ENCODE results near the gene CLK3.

DNA sequence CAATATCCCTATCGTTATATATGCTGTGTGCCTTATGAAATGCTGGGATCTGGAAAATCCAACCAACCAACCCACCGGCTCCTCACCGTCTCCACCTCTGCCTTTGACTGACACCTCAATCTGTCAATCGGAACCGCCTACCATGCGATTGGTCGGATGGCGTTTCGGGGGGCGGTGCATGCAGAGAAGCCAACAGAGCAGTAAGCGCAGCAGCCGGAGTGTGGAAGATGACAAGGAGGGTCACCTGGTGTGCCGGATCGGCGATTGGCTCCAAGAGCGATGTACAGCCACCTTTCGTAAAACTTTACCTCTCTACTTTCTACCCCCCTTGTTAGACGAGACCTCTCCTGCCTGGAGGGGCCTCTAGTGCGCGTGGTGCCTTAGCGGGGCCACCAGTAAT is 6.3 kb downstream of the CLK3 start:
- TF ChIP-seq POLR2AphosphoS5 (IDR thresholded peaks at IDR 0.05; ENCODE audit: low read depth, low read length), result no peak
- TF ChIP-seq, protein P1, sequence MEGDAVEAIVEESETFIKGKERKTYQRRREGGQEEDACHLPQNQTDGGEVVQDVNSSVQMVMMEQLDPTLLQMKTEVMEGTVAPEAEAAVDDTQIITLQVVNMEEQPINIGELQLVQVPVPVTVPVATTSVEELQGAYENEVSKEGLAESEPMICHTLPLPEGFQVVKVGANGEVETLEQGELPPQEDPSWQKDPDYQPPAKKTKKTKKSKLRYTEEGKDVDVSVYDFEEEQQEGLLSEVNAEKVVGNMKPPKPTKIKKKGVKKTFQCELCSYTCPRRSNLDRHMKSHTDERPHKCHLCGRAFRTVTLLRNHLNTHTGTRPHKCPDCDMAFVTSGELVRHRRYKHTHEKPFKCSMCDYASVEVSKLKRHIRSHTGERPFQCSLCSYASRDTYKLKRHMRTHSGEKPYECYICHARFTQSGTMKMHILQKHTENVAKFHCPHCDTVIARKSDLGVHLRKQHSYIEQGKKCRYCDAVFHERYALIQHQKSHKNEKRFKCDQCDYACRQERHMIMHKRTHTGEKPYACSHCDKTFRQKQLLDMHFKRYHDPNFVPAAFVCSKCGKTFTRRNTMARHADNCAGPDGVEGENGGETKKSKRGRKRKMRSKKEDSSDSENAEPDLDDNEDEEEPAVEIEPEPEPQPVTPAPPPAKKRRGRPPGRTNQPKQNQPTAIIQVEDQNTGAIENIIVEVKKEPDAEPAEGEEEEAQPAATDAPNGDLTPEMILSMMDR (IDR thresholded peaks at IDR 0.05; ENCODE audit: control extremely low read depth in 1 of 3, insufficient read depth in 1 of 3, low read depth in 1 of 3, low read length in 3 of 3), result no peak
- TF ChIP-seq YY1 (IDR thresholded peaks at IDR 0.05; ENCODE audit: low read depth, low read length), result no peak
- no peak for TF ChIP-seq TAF1 (IDR thresholded peaks at IDR 0.05; ENCODE audit: low read depth, low read length)
- no peak for TF ChIP-seq POLR2A (IDR thresholded peaks at IDR 0.05; ENCODE audit: control extremely low read depth in 1 of 2, low read depth in 2 of 2, low read length in 2 of 2)
- TF ChIP-seq ZNF274 (IDR thresholded peaks at IDR 0.05; ENCODE audit: borderline replicate concordance, extremely low read depth, low read length), result no peak
- no peak for TF ChIP-seq EZH2 (IDR thresholded peaks at IDR 0.05; ENCODE audit: low read depth, low read length, severe bottlenecking)

All from H1 (cell line).